Endothelial cell of umbilical vein (primary cell): ENCODE data around the gene CXXC5. TPM values are rescaled to one million over a fixed set of nuclear protein-coding genes. Genes with fewer than 3 reads are reported as not detected.
"Not testable (repeated sequence)": the region's sequence is repeated elsewhere in the genome, so short reads cannot be mapped to it uniquely, and the experiment has no call there.

ENCODE experiments used
- BruUV-seq: library from RNA; stranded (reverse); fragments of 400-500 nt; replicated peaks from 2 replicates; lab custom pipeline; 2021; lab: Mats Ljungman, UMichigan
- CTCF ChIA-PET: fragments of 300-600, 350-600 bp; sonication (Branson Sonifier 250); formaldehyde crosslinking; loops from one replicate; lab custom pipeline; 2021; ENCODE audit warnings: antibody characterized with exemption, inconsistent platforms; lab: Charles Lee
- POLR2A ChIA-PET: fragments of 300-600, 350-600 bp; sonication (Branson Sonifier 250); formaldehyde crosslinking; loops from one replicate; lab custom pipeline; 2021; ENCODE audit warnings: antibody characterized with exemption, inconsistent platforms; lab: Charles Lee
- DNase-seq: peaks from one replicate; pipeline ENCODE4 v3.0.0-alpha.2; 2011; ENCODE audit warnings: low read depth, low spot score
- FAIRE-seq: peaks from 2 replicates; lab custom pipeline; 2011; peaks lifted over from hg19 to GRCh38; lab: Jason Lieb, UNC
- H2AFZ ChIP-seq: 2 replicates; pipeline ENCODE4 v1.6.0; 2012; ENCODE audit warnings: low read depth, low read length, control low read depth, inconsistent platforms
- H3K27ac ChIP-seq: 2 replicates; pipeline ENCODE4 v1.5.1; 2011; ENCODE audit warnings: low read depth, mild to moderate bottlenecking, control low read depth, low read length, moderate library complexity; ENCODE audit not compliant: insufficient read depth
- H3K27me3 ChIP-seq, 2 experiments: 2 replicates each; pipeline versions ENCODE4 v1.6.0 to v1.6.1; 2011; ENCODE audit warnings: low read length in 2 of 2, mixed read lengths in 1 of 2; ENCODE audit not compliant: control insufficient read depth in 2 of 2, insufficient read depth in 2 of 2
- H3K36me3 ChIP-seq, 2 experiments: 2 replicates in 1 of 2; 3 replicates in 1 of 2; pipeline ENCODE4 v1.5.1; 2011; ENCODE audit warnings: low read length in 2 of 2, mild to moderate bottlenecking in 1 of 2, moderate library complexity in 1 of 2; ENCODE audit not compliant: control insufficient read depth in 2 of 2, insufficient read depth in 2 of 2; ENCODE audit errors: extremely low read depth in 1 of 2
- H3K4me1 ChIP-seq: 3 replicates; pipeline ENCODE4 v1.5.1; 2011; ENCODE audit warnings: mild to moderate bottlenecking, low read length; ENCODE audit not compliant: control insufficient read depth, insufficient read depth; ENCODE audit errors: extremely low read depth
- H3K4me2 ChIP-seq: 2 replicates; pipeline ENCODE4 v1.6.1; 2011; ENCODE audit warnings: low read length, control low read depth, mixed read lengths; ENCODE audit not compliant: insufficient read depth
- H3K4me3 ChIP-seq, 3 experiments: fragments of 200-600 bp in 1 of 3; sonication (generic), shearing (Covaris generic) in 1 of 3; replicated peaks in 1 of 3; 2 replicates each; pipeline ENCODE4 v1.5.1; 2011 to 2016; ENCODE audit warnings: control low read depth in 3 of 3, low read length in 3 of 3, mild to moderate bottlenecking in 2 of 3, inconsistent platforms in 1 of 3, low read depth in 1 of 3, moderate library complexity in 1 of 3; ENCODE audit not compliant: insufficient read depth in 1 of 3
- H3K79me2 ChIP-seq: 2 replicates; pipeline ENCODE4 v1.6.0; 2012; ENCODE audit warnings: low read length, inconsistent platforms; ENCODE audit not compliant: control insufficient read depth, insufficient read depth
- H3K9ac ChIP-seq: replicated peaks from 2 replicates; pipeline ENCODE3; 2011; ENCODE audit warnings: low read length, control low read depth; ENCODE audit not compliant: insufficient read depth; ENCODE audit errors: extremely low read depth
- H3K9me1 ChIP-seq: replicated peaks from 3 replicates; pipeline ENCODE4 v1.6.0; 2011; ENCODE audit warnings: mild to moderate bottlenecking, low read length; ENCODE audit not compliant: control insufficient read depth, insufficient read depth; ENCODE audit errors: extremely low read depth
- H3K9me3 ChIP-seq: replicated peaks from 2 replicates; pipeline ENCODE4 v1.5.1; 2012; ENCODE audit warnings: low read length, inconsistent platforms; ENCODE audit not compliant: control insufficient read depth, insufficient read depth
- H4K20me1 ChIP-seq: replicated peaks from 2 replicates; pipeline ENCODE3; 2011; ENCODE audit warnings: mild to moderate bottlenecking, low read length; ENCODE audit not compliant: control insufficient read depth, insufficient read depth; ENCODE audit errors: extremely low read depth
- CTCF ChIP-seq, 2 donors: IDR thresholded peaks; 1 replicate in 1 of 2; 2 replicates in 1 of 2; pipeline ENCODE4 v1.5.1; 2011; ENCODE audit warnings: low read length in 2 of 2, mild to moderate bottlenecking in 2 of 2, moderate library complexity in 2 of 2, control low read depth in 1 of 2, inconsistent platforms in 1 of 2, low read depth in 1 of 2; ENCODE audit not compliant: insufficient read depth in 1 of 2; ENCODE audit errors: extremely low read depth in 1 of 2
- EZH2 ChIP-seq: IDR thresholded peaks from 2 replicates; pipeline ENCODE4 v1.6.1; 2012; ENCODE audit warnings: borderline replicate concordance, low read depth, mild to moderate bottlenecking, moderate library complexity, low read length, inconsistent platforms; ENCODE audit not compliant: severe bottlenecking
- FOS ChIP-seq: IDR thresholded peaks from 2 replicates; pipeline ENCODE4 v1.6.1; 2011; ENCODE audit warnings: mild to moderate bottlenecking, low read length, moderate library complexity, borderline replicate concordance; ENCODE audit not compliant: insufficient read depth
- GATA2 ChIP-seq: IDR thresholded peaks from 2 replicates; pipeline ENCODE4 v1.7.0; 2011; ENCODE audit warnings: low read depth, mild to moderate bottlenecking, moderate library complexity, mixed read lengths, low read length; ENCODE audit not compliant: insufficient read length, insufficient read depth
- JUN ChIP-seq: IDR thresholded peaks from 2 replicates; pipeline ENCODE4 v1.6.1; 2011; ENCODE audit warnings: borderline replicate concordance, low read depth; ENCODE audit not compliant: insufficient read length, insufficient read depth
- MAX ChIP-seq: IDR thresholded peaks from 2 replicates; pipeline ENCODE4 v1.6.1; 2011; ENCODE audit not compliant: insufficient read depth, insufficient read length
- MYC ChIP-seq: IDR thresholded peaks from one replicate; pipeline ENCODE4 v1.6.1; 2011; ENCODE audit warnings: mild to moderate bottlenecking, low read depth, low read length
- POLR2A ChIP-seq: IDR thresholded peaks from 2 replicates; pipeline ENCODE4 v1.6.1; 2012; ENCODE audit warnings: low read depth, mild to moderate bottlenecking, control low read depth, low read length
- POLR2AphosphoS5 ChIP-seq: IDR thresholded peaks from 2 replicates; pipeline ENCODE4 v1.6.1; 2012; ENCODE audit warnings: low read depth, mild to moderate bottlenecking, control low read depth, low read length, moderate library complexity; ENCODE audit not compliant: insufficient read depth
- dilution Hi-C: fragments of 300-500 bp; cut with MboI; formaldehyde crosslinking; loops from one replicate; pipeline ENCODE4 v1.15.0; 2019; ENCODE audit warnings: low sequenced_read_pairs; ENCODE audit not compliant: extremely low pct_ligation_motif_present
- intact Hi-C: fragments of 100-400 bp; cut with micrococcal nuclease; formaldehyde crosslinking; loops from one replicate; pipeline ENCODE4 v1.10.0; 2022
- polyA plus RNA-seq, 4 experiments: library from polyadenylated mRNA; depleted of rRNA in 3 of 4; stranded (reverse) in 3 of 4; unstranded in 1 of 4; fragments of >200 nt; gene quantifications; 2 replicates each; pipeline versions ENCODE4 v1.2.1 to v1.2.3, GENCODE V29; 2011 to 2012; ENCODE audit warnings: missing spikeins in 1 of 4
- total RNA-seq: library from RNA; stranded (reverse); gene quantifications from 2 replicates; pipeline ENCODE4 v1.2.3, GENCODE V29; 2021

Gene CXXC5
- total and polyA plus RNA-seq, 2 donors (not counting 3 experiments of a cell fraction or from before 2014, with no cell fraction given) = 2.7 to 5.5 TPM

- intact Hi-C loops (no loop called here), dilution Hi-C loops (no loop called here)
- no peak overlapping the region for H3K9ac ChIP-seq
- CTCF ChIA-PET = interaction anchor here (1.0 kb wide), 1 partner anchor 200 kb away, joined by 3 read pairs; no protein-coding TSS in a partner anchor
- H3K27ac ChIP-seq = no peak overlapping the region
- BruUV-seq = no TSS peak
- no peaks in the 10 kb centered on the region for H3K9me1 ChIP-seq
- no peak for FAIRE-seq
- H3K79me2 ChIP-seq = peaks cover 2% of the 10 kb centered on the region
- DNase-seq = no peak
- H3K4me3 ChIP-seq = no peak overlapping the region
- TF ChIP-seq EZH2 = no peak
- no peak for TF ChIP-seq FOS
- TF ChIP-seq POLR2A = no peak
- no peak for TF ChIP-seq CTCF (IDR thresholded peaks at IDR 0.05; ENCODE audit: extremely low read depth in 1 of 2, insufficient read depth in 1 of 2, low read depth in 1 of 2, low read length in 2 of 2)
- TF ChIP-seq MAX = no peak
- no peak for TF ChIP-seq GATA2
- TF ChIP-seq MYC = no peak
- TF ChIP-seq POLR2AphosphoS5 = no peak
- TF ChIP-seq JUN = no peak
- POLR2A ChIA-PET = no interaction called here
- H3K27me3 ChIP-seq = no peaks in the 10 kb centered on the region
- no peak overlapping the region for H2AFZ ChIP-seq
- no peak overlapping the region for H3K4me2 ChIP-seq
- H3K36me3 ChIP-seq = peaks cover 8 to 14% of the 10 kb centered on the region in 2 experiments
- no peaks in the 10 kb centered on the region for H3K4me1 ChIP-seq
- no peaks in the 10 kb centered on the region for H4K20me1 ChIP-seq
- no peaks in the 10 kb centered on the region for H3K9me3 ChIP-seq
Measured at GRCh38 chr5:139619861-139620260, 28.3 kb upstream of the CXXC5 start.

GRCh38 chr5:139625398-139625797 is 22.8 kb upstream of the CXXC5 start:
- POLR2A ChIA-PET, intact Hi-C loops, H3K4me2 ChIP-seq, H3K27ac ChIP-seq, H2AFZ ChIP-seq, H3K9me1 ChIP-seq, H4K20me1 ChIP-seq, BruUV-seq, DNase-seq, H3K4me3 ChIP-seq, H3K9me3 ChIP-seq, H3K79me2 ChIP-seq, H3K9ac ChIP-seq, H3K27me3 ChIP-seq, H3K4me1 ChIP-seq, dilution Hi-C loops: not testable (repeated sequence)
- CTCF ChIA-PET = interaction anchor here (4.0 kb wide), 1 partner anchor 50 kb away, joined by 13 read pairs; no protein-coding TSS in a partner anchor
- peak; percentile 8 for FAIRE-seq
- peaks cover 26 to 37% of the 10 kb centered on the region in 2 experiments for H3K36me3 ChIP-seq
